Naive thymus-derived CD4-positive, alpha-beta T cell (primary cell): ENCODE results near the gene MYRFL. TPM values are rescaled to one million over a fixed set of nuclear protein-coding genes. Genes with fewer than 3 reads are reported as not detected.

Experiments
- ATAC-seq: fragments of 150-1000 bp; cut with Tn5 transposase; 2 replicates; pipeline ENCODE4 v1.10.0; 2021; ENCODE audit warnings: mild to moderate bottlenecking, moderate library complexity
- CTCF ChIA-PET: fragments of 350-600 bp; sonication (Branson Sonifier 250); formaldehyde crosslinking; loops from one replicate; lab custom pipeline; 2021; ENCODE audit warnings: antibody characterized with exemption; lab: Charles Lee
- POLR2A ChIA-PET: fragments of 350-600 bp; sonication (Branson Sonifier 250); formaldehyde crosslinking; loops from one replicate; lab custom pipeline; 2021; ENCODE audit warnings: antibody characterized with exemption, inconsistent platforms; lab: Charles Lee
- DNase-seq, 9 donors: peaks; one replicate each; pipeline versions ENCODE4 v3.0.0 to v3.0.0-alpha.2; 2020 to 2022; ENCODE audit warnings: mixed read lengths in 1 of 9
- H3K27ac ChIP-seq: one replicate; pipeline ENCODE4 v1.7.0; 2013; ENCODE audit warnings: mild to moderate bottlenecking, low read depth, low read length, moderate library complexity
- H3K27me3 ChIP-seq, 2 donors: one replicate each; pipeline ENCODE4 v1.7.0; 2013; ENCODE audit warnings: low read length in 2 of 2, mild to moderate bottlenecking in 2 of 2, moderate library complexity in 2 of 2; ENCODE audit not compliant: control insufficient read depth in 2 of 2, insufficient read depth in 2 of 2
- H3K36me3 ChIP-seq, 3 experiments: 1 replicate in 2 of 3; 2 replicates in 1 of 3; pipeline ENCODE4 v1.7.0; 2013; ENCODE audit warnings: low read length in 3 of 3, mild to moderate bottlenecking in 3 of 3, moderate library complexity in 1 of 3; ENCODE audit not compliant: insufficient read depth in 3 of 3, control insufficient read depth in 2 of 3
- H3K4me1 ChIP-seq, 2 donors: one replicate each; pipeline ENCODE4 v1.7.0; 2013; ENCODE audit warnings: low read length in 2 of 2, mild to moderate bottlenecking in 2 of 2, moderate library complexity in 1 of 2; ENCODE audit not compliant: control insufficient read depth in 2 of 2, insufficient read depth in 2 of 2
- H3K4me3 ChIP-seq: 2 replicates; pipeline ENCODE4 v1.7.0; 2013; ENCODE audit warnings: mild to moderate bottlenecking, low read length
- H3K9me3 ChIP-seq, 3 experiments: 1 replicate in 2 of 3; 2 replicates in 1 of 3; pipeline ENCODE4 v1.7.0; 2013; ENCODE audit warnings: low read length in 3 of 3; ENCODE audit not compliant: control insufficient read depth in 2 of 3
- H3K27ac Mint-ChIP-seq, 9 donors: one replicate each; pipeline ENCODE4 v1.8.0; 2020 to 2022; ENCODE audit warnings: mixed read lengths in 9 of 9, mild to moderate bottlenecking in 8 of 9, moderate library complexity in 5 of 9, inconsistent platforms in 2 of 9
- H3K27me3 Mint-ChIP-seq, 5 donors: one replicate each; pipeline ENCODE4 v1.8.0; 2021 to 2022; ENCODE audit warnings: mixed read lengths in 5 of 5, mild to moderate bottlenecking in 1 of 5
- H3K36me3 Mint-ChIP-seq, 5 donors: one replicate each; pipeline ENCODE4 v1.8.0; 2020 to 2022; ENCODE audit warnings: mixed read lengths in 5 of 5, mild to moderate bottlenecking in 3 of 5, inconsistent platforms in 1 of 5
- H3K4me1 Mint-ChIP-seq, 7 donors: one replicate each; pipeline ENCODE4 v1.8.0; 2020 to 2022; ENCODE audit warnings: mixed read lengths in 7 of 7, mild to moderate bottlenecking in 3 of 7, inconsistent platforms in 1 of 7
- H3K4me3 Mint-ChIP-seq, 10 donors: one replicate each; pipeline ENCODE4 v1.8.0; 2020 to 2022; ENCODE audit warnings: mild to moderate bottlenecking in 10 of 10, mixed read lengths in 10 of 10, moderate library complexity in 6 of 10, inconsistent platforms in 2 of 10
- H3K9me3 Mint-ChIP-seq, 11 donors: one replicate each; pipeline ENCODE4 v1.8.0; 2020 to 2022; ENCODE audit warnings: mixed read lengths in 11 of 11, mild to moderate bottlenecking in 4 of 11, inconsistent platforms in 1 of 11, moderate library complexity in 1 of 11
- intact Hi-C, 2 donors: fragments of 100-400 bp; cut with micrococcal nuclease; formaldehyde crosslinking; loops; one replicate each; pipeline ENCODE4 v1.15.1; 2023
- polyA plus RNA-seq, 2 donors: library from polyadenylated mRNA; unstranded; fragments of 300-500 nt; fragmentation: Illumina TruSeq; gene quantifications; one replicate each; pipeline ENCODE4 v1.2.3, GENCODE V29; 2021
- total RNA-seq, 6 experiments: library from RNA in 5 of 6; stranded (reverse) in 5 of 6; gene quantifications; 1 replicate in 5 of 6; 2 replicates in 1 of 6; pipeline ENCODE4 v1.2.3 and lab custom pipeline; 2021 to 2026

MYRFL gene
- total and polyA plus RNA-seq, 7 experiments from 2014 or later, result 0.24 TPM; not detected in 6

DNA sequence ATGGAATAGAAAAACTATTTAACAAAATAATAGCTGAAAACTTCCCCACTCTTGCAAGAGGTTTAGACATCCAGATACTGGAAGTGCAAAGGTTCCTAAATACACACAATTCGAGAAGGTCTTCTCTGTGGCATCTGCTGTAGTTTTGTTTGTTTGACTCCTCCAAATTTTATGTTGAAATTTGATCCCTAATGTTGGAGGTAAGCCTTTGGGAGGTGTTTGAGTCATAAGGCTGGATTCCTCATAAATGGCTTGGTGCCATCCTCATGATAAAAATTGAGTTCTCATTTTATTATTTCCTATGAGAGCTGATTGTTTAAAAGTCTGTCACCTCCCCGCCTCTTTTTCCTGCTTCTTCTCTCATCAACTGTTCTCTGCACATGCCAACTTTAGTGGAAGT, 182.7 kb downstream of the MYRFL start:
- no peak overlapping the region for H3K4me3 ChIP-seq
- H3K27me3 ChIP-seq, result no peaks in the 10 kb centered on the region
- no peaks in the 10 kb centered on the region for H3K4me1 ChIP-seq
- ATAC-seq (no peak), DNase-seq (no peak)
- ChIA-PET CTCF (no interaction called here), POLR2A (no interaction called here)
- Mint-ChIP-seq H3K4me3 (no peak overlapping the region), H3K9me3 (peaks cover 8 to 58% (median 22%) of the 10 kb centered on the region in 11 donors), H3K36me3 (peaks cover 0 to 15% (median 0%) of the 10 kb centered on the region in 5 donors), H3K27ac (no peak overlapping the region), H3K4me1 (no peaks in the 10 kb centered on the region), H3K27me3 (peaks cover 0 to 30% (median 21%) of the 10 kb centered on the region in 5 donors)
- intact Hi-C loops, result no loop called here
- no peak overlapping the region for H3K27ac ChIP-seq
- H3K36me3 ChIP-seq, result no peaks in the 10 kb centered on the region
- peaks cover 0 to 12% (median 0%) of the 10 kb centered on the region in 3 experiments for H3K9me3 ChIP-seq

Other genes with a start within 250 kb of the MYRFL start
- 100 to 1,000 TPM; 106 to 200 (median 157) TPM for gene CCT2, start 239.8 kb upstream of the MYRFL start, total RNA-seq
- gene CCT2, start 239.8 kb upstream of the MYRFL start, polyA plus RNA-seq, result 100 to 1,000 TPM; 140 to 156 TPM
- gene LRRC10, start 214.3 kb upstream of the MYRFL start, total RNA-seq, result not detected
- gene LRRC10, start 214.3 kb upstream of the MYRFL start, polyA plus RNA-seq, result not detected
- gene BEST3, start 125.9 kb upstream of the MYRFL start, total RNA-seq, result not detected
- not detected for gene BEST3, start 125.9 kb upstream of the MYRFL start, polyA plus RNA-seq
- gene RAB3IP, start 86.4 kb upstream of the MYRFL start, total RNA-seq, result 10 to 100 TPM; 23.5 to 29.7 (median 23.7) TPM
- 10 to 100 TPM; 28.0 to 34.0 TPM for gene RAB3IP, start 86.4 kb upstream of the MYRFL start, polyA plus RNA-seq